HepG2 (cell line): Measurements from ENCODE around the gene FAM53B.

Source experiments
- EZH2 ChIP-seq: conservative IDR thresholded peaks from 2 replicates; pipeline ENCODE4 v1.6.1; 2012; ENCODE audit warnings: mild to moderate bottlenecking, low read depth, low read length, moderate library complexity
- KLF9 ChIP-seq: IDR thresholded peaks from 2 replicates; pipeline ENCODE4 v1.6.1; 2016; ENCODE audit warnings: low read depth
- POLR2AphosphoS5 ChIP-seq: IDR thresholded peaks from 2 replicates; pipeline ENCODE4 v1.6.1; 2012; ENCODE audit warnings: low read depth, low read length
- RFX5 ChIP-seq: IDR thresholded peaks from 2 replicates; pipeline ENCODE4 v1.6.1; 2011; ENCODE audit warnings: low read depth, low read length, improper control_type of control experiment
- ZNF562 ChIP-seq: sonication (generic); formaldehyde crosslinking; IDR thresholded peaks from 2 replicates; pipeline ENCODE4 v1.8.0; 2022; ENCODE audit warnings: missing genetic modification reagents, borderline replicate concordance
- TF ChIP-seq, protein P1 (sequence below): sonication (generic); formaldehyde crosslinking; IDR thresholded peaks from 2 replicates; pipeline ENCODE4 v1.8.1; 2023; ENCODE audit warnings: mild to moderate bottlenecking, missing genetic modification reagents
- TF ChIP-seq, protein P2 (sequence below): sonication (generic); formaldehyde crosslinking; IDR thresholded peaks from 2 replicates; pipeline ENCODE4 v1.4.0; 2020; ENCODE audit warnings: missing genetic modification reagents

DNA sequence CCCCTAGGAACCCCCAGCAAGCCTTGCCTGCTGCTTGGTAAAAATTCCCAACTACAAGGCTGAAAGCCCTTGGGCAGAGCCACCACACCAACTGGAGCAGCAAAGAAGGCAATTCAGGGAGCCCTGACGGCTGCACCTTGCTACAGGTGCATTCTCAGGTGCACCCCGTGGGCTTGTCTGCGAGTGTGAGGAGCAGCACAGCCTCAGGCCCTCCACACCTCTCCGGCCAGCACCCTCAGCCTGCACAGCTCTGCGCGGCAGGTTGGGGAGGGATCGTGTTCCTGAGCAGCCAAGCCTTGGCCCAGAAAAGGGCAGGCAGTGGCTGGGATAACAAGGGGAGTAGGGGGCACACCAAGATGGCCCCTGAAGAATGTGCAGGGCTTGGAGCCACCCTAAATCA is 104.1 kb downstream of the FAM53B start:
- TF ChIP-seq, protein P1, sequence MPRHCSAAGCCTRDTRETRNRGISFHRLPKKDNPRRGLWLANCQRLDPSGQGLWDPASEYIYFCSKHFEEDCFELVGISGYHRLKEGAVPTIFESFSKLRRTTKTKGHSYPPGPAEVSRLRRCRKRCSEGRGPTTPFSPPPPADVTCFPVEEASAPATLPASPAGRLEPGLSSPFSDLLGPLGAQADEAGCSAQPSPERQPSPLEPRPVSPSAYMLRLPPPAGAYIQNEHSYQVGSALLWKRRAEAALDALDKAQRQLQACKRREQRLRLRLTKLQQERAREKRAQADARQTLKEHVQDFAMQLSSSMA (CRISPR knock-in tag) = no peak
- TF ChIP-seq POLR2AphosphoS5 (no peak), ZNF562 (CRISPR knock-in tag) (no peak), RFX5 (no peak), EZH2 (no peak), KLF9 (CRISPR knock-in tag) (no peak)
- TF ChIP-seq, protein P2, sequence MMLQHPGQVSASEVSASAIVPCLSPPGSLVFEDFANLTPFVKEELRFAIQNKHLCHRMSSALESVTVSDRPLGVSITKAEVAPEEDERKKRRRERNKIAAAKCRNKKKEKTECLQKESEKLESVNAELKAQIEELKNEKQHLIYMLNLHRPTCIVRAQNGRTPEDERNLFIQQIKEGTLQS (CRISPR knock-in tag) = no peak
